Ishikawa (cell line): ENCODE results near the gene PBXIP1.

Source experiments
- CREB1 ChIP-seq: IDR thresholded peaks from 2 replicates; pipeline ENCODE4 v1.6.1; 2012; ENCODE audit warnings: low read depth
- RAD21 ChIP-seq: IDR thresholded peaks from 2 replicates; pipeline ENCODE4 v1.6.1; 2012; ENCODE audit warnings: low read depth
- REST ChIP-seq: IDR thresholded peaks from 2 replicates; pipeline ENCODE4 v1.6.1; 2012; ENCODE audit warnings: low read depth, mild to moderate bottlenecking
- TAF1 ChIP-seq: IDR thresholded peaks from 2 replicates; pipeline ENCODE4 v1.6.1; 2012; ENCODE audit warnings: low read depth, mild to moderate bottlenecking

- TF ChIP-seq CREB1 = no peak
- no peak for TF ChIP-seq REST
- TF ChIP-seq TAF1 = no peak
- TF ChIP-seq RAD21 = no peak
These were observed 3.8 kb downstream of the PBXIP1 start for GRCh38 chr1:154951901-154952657.
